OCI-LY1 (cell line): Measurements from ENCODE around the gene PNCK.

Experiments used
- H2AFZ ChIP-seq: fragments of 200-600 bp; sonication (generic), shearing (Covaris generic); 2 replicates; pipeline ENCODE4 v1.6.0; 2014; ENCODE audit warnings: antibody characterized with exemption, mild to moderate bottlenecking, low read length
- H3F3A ChIP-seq: fragments of 200-600 bp; sonication (generic), shearing (Covaris generic); 2 replicates; pipeline ENCODE4 v1.6.0; 2014; ENCODE audit warnings: mild to moderate bottlenecking, antibody characterized with exemption, low read length, moderate library complexity; ENCODE audit not compliant: insufficient read depth
- H3K27ac ChIP-seq: fragments of 200-600 bp; sonication (generic); 2 replicates; pipeline ENCODE4 v1.5.1; 2014; ENCODE audit warnings: low read length, mixed run types, mild to moderate bottlenecking, low read depth; ENCODE audit not compliant: poor library complexity, severe bottlenecking
- H3K27me3 ChIP-seq: fragments of 200-600 bp; sonication (generic); 2 replicates; pipeline ENCODE4 v1.6.0; 2014; ENCODE audit warnings: antibody characterized with exemption, mild to moderate bottlenecking, low read length, moderate library complexity; ENCODE audit not compliant: insufficient read depth
- H3K36me3 ChIP-seq: fragments of 200-600 bp; sonication (generic); 2 replicates; pipeline ENCODE4 v1.6.1; 2014; ENCODE audit warnings: mild to moderate bottlenecking, antibody characterized with exemption, low read length, moderate library complexity, mixed read lengths; ENCODE audit not compliant: insufficient read depth
- H3K4me1 ChIP-seq: fragments of 200-600 bp; sonication (generic); 2 replicates; pipeline ENCODE4 v1.5.1; 2014; ENCODE audit warnings: mild to moderate bottlenecking, low read length, moderate library complexity; ENCODE audit not compliant: insufficient read depth, severe bottlenecking
- H3K4me2 ChIP-seq: fragments of 200-600 bp; sonication (generic), shearing (Covaris generic); 2 replicates; pipeline ENCODE4 v1.6.1; 2014; ENCODE audit warnings: low read length
- H3K4me3 ChIP-seq: fragments of 200-600 bp; sonication (generic); 2 replicates; pipeline ENCODE4 v1.5.1; 2014; ENCODE audit warnings: low read length, low read depth, mild to moderate bottlenecking, mixed read lengths; ENCODE audit not compliant: poor library complexity, severe bottlenecking
- H3K79me2 ChIP-seq: fragments of 200-600 bp; shearing (Covaris generic); 2 replicates; pipeline ENCODE4 v1.6.1; 2016; ENCODE audit warnings: mixed run types, low read length, mixed read lengths; ENCODE audit not compliant: insufficient read depth
- H3K9ac ChIP-seq: fragments of 200-600 bp; sonication (generic), shearing (Covaris generic); 2 replicates; pipeline ENCODE4 v1.6.1; 2014; ENCODE audit warnings: mild to moderate bottlenecking, low read length, mixed read lengths
- H3K9me2 ChIP-seq: fragments of 200-600 bp; sonication (generic), shearing (Covaris generic); 2 replicates; pipeline ENCODE4 v1.6.1; 2014; ENCODE audit warnings: low read depth, mild to moderate bottlenecking, low read length, mixed read lengths
- H3K9me3 ChIP-seq: fragments of 200-600 bp; shearing (Covaris generic); 2 replicates; pipeline ENCODE4 v1.6.1; 2014; ENCODE audit warnings: low read length, mixed read lengths
- H4K20me1 ChIP-seq: fragments of 200-600 bp; sonication (generic), shearing (Covaris generic); 2 replicates; pipeline ENCODE4 v1.6.0; 2016; ENCODE audit warnings: mild to moderate bottlenecking, low read length; ENCODE audit not compliant: insufficient read depth
- CTCF ChIP-seq: fragments of 200-600 bp; sonication (generic), shearing (Covaris generic); IDR thresholded peaks from 2 replicates; pipeline ENCODE4 v1.5.1; 2017; ENCODE audit warnings: mild to moderate bottlenecking, antibody characterized with exemption, low read length, moderate library complexity, mixed read lengths
- EZH2 ChIP-seq: fragments of 200-600 bp; sonication (generic), shearing (Covaris generic); IDR thresholded peaks from 2 replicates; pipeline ENCODE4 v1.8.0; 2017; ENCODE audit warnings: borderline replicate concordance, mixed run types, mild to moderate bottlenecking, antibody characterized with exemption, low read length, moderate library complexity, mixed read lengths

PNCK gene

GRCh38 chrX:153649178-153649914, 24.3 kb downstream of the PNCK start:
- no peaks in the 10 kb centered on the region for H3K4me1 ChIP-seq
- H3K27me3 ChIP-seq = no peaks in the 10 kb centered on the region
- H3K27ac ChIP-seq = no peak overlapping the region
- H3K36me3 ChIP-seq = no peaks in the 10 kb centered on the region
- no peak overlapping the region for H3K4me2 ChIP-seq
- no peaks in the 10 kb centered on the region for H3K9me2 ChIP-seq
- TF ChIP-seq CTCF (peak; percentile 23; the same call in 1 of the 2 replicates), EZH2 (no peak)
- no peak overlapping the region for H3K4me3 ChIP-seq
- H2AFZ ChIP-seq = no peak overlapping the region
- no peaks in the 10 kb centered on the region for H3K9me3 ChIP-seq
- no peaks in the 10 kb centered on the region for H3F3A ChIP-seq
- no peak overlapping the region for H3K9ac ChIP-seq
- H3K79me2 ChIP-seq = no peaks in the 10 kb centered on the region
- H4K20me1 ChIP-seq = no peaks in the 10 kb centered on the region

- Histone ChIP-seq H3K4me1 (no peaks in the 10 kb centered on the region), H3F3A (no peaks in the 10 kb centered on the region), H2AFZ (no peak overlapping the region), H3K4me3 (no peak overlapping the region), H3K79me2 (no peaks in the 10 kb centered on the region), H3K27me3 (no peaks in the 10 kb centered on the region), H3K9ac (no peak overlapping the region), H3K9me2 (no peaks in the 10 kb centered on the region), H3K27ac (no peak overlapping the region), H3K4me2 (no peak overlapping the region), H4K20me1 (no peaks in the 10 kb centered on the region), H3K36me3 (no peaks in the 10 kb centered on the region), H3K9me3 (no peaks in the 10 kb centered on the region)
- no peak for TF ChIP-seq EZH2
- no peak for TF ChIP-seq CTCF
Observed at GRCh38 chrX:153648358-153649177, 25.0 kb downstream of the PNCK start.

GRCh38 chrX:153647461-153648357, 25.9 kb downstream of the PNCK start:
- Histone ChIP-seq H3K79me2 (no peaks in the 10 kb centered on the region), H3F3A (no peaks in the 10 kb centered on the region), H3K27ac (no peak overlapping the region), H3K36me3 (no peaks in the 10 kb centered on the region), H3K4me2 (no peak overlapping the region), H3K9me2 (no peaks in the 10 kb centered on the region), H3K4me1 (no peaks in the 10 kb centered on the region), H3K9me3 (no peaks in the 10 kb centered on the region), H3K4me3 (no peak overlapping the region), H2AFZ (no peak overlapping the region), H3K27me3 (no peaks in the 10 kb centered on the region; the same call in 1 of the 2 replicates), H3K9ac (no peak overlapping the region), H4K20me1 (no peaks in the 10 kb centered on the region)
- TF ChIP-seq EZH2 = no peak
- no peak for TF ChIP-seq CTCF
